ENCODE data around the gene CD8B2.
"Not testable (repeated sequence)": the region's sequence is repeated elsewhere in the genome, so short reads cannot be mapped to it uniquely, and the experiment has no call there.

The CD8B2 gene

GRCh38 chr2:106553321-106553720, 66.2 kb downstream of the CD8B2 start:
- H3K9me3 Mint-ChIP-seq: no peaks in the 10 kb centered on the region
- H3K27ac Mint-ChIP-seq: no peak overlapping the region
- H3K4me1 Mint-ChIP-seq: no peaks in the 10 kb centered on the region

GRCh38 chr2:106554411-106554810, 67.2 kb downstream of the CD8B2 start:
- Mint-ChIP-seq H3K27me3 (no peaks in the 10 kb centered on the region), H3K4me1 (no peaks in the 10 kb centered on the region), H3K4me3 (no peak overlapping the region), H3K27ac (no peak overlapping the region), H3K36me3 (ENCODE audit: low read depth) (no peaks in the 10 kb centered on the region), H3K9me3 (no peaks in the 10 kb centered on the region)
- DNase-seq: no peak
- ATAC-seq: no peak

More at GRCh38 chr2:106553321-106553720, 66.2 kb downstream of the CD8B2 start:
- ATAC-seq: no peak
- no peak overlapping the region for H3K4me3 Mint-ChIP-seq
- no peaks in the 10 kb centered on the region for H3K36me3 Mint-ChIP-seq (ENCODE audit: low read depth)
- H3K27me3 Mint-ChIP-seq: no peaks in the 10 kb centered on the region
- DNase-seq: no peak

GRCh38 chr2:106555053-106555452, 67.9 kb downstream of the CD8B2 start:
- DNase-seq (no peak), ATAC-seq (no peak)
- H3K36me3 Mint-ChIP-seq (ENCODE audit: low read depth): no peaks in the 10 kb centered on the region
- no peak overlapping the region for H3K27ac Mint-ChIP-seq
- H3K4me3 Mint-ChIP-seq: no peak overlapping the region
- no peaks in the 10 kb centered on the region for H3K4me1 Mint-ChIP-seq
- no peaks in the 10 kb centered on the region for H3K27me3 Mint-ChIP-seq
- no peaks in the 10 kb centered on the region for H3K9me3 Mint-ChIP-seq

- DNase-seq; ATAC-seq; H3K27ac Mint-ChIP-seq; H3K27me3 Mint-ChIP-seq; H3K9me3 Mint-ChIP-seq; H3K4me3 Mint-ChIP-seq; H3K36me3 Mint-ChIP-seq (ENCODE audit: low read depth): not testable (repeated sequence)
- H3K4me1 Mint-ChIP-seq: peaks cover 10% of the 10 kb centered on the region
Observed at GRCh38 chr2:106559786-106560185, 72.6 kb downstream of the CD8B2 start.

GRCh38 chr2:106560773-106561172, 73.6 kb downstream of the CD8B2 start:
- no peaks in the 10 kb centered on the region for H3K27me3 Mint-ChIP-seq
- no peak for ATAC-seq
- no peak overlapping the region for H3K27ac Mint-ChIP-seq
- H3K4me1 Mint-ChIP-seq: peaks cover 17% of the 10 kb centered on the region
- H3K9me3 Mint-ChIP-seq: no peaks in the 10 kb centered on the region
- no peak for DNase-seq
- H3K4me3 Mint-ChIP-seq: no peak overlapping the region
- H3K36me3 Mint-ChIP-seq (ENCODE audit: low read depth): no peaks in the 10 kb centered on the region

GRCh38 chr2:106561356-106561755, 74.2 kb downstream of the CD8B2 start:
- Mint-ChIP-seq H3K36me3 (ENCODE audit: low read depth) (no peaks in the 10 kb centered on the region), H3K27me3 (no peaks in the 10 kb centered on the region), H3K4me3 (no peak overlapping the region), H3K9me3 (no peaks in the 10 kb centered on the region), H3K4me1 (peaks cover 23% of the 10 kb centered on the region), H3K27ac (no peak overlapping the region)
- DNase-seq (no peak), ATAC-seq (no peak)

- Mint-ChIP-seq H3K27me3 (no peaks in the 10 kb centered on the region), H3K4me3 (no peak overlapping the region), H3K36me3 (ENCODE audit: low read depth) (no peaks in the 10 kb centered on the region), H3K9me3 (no peaks in the 10 kb centered on the region), H3K4me1 (peaks cover 27% of the 10 kb centered on the region), H3K27ac (no peak overlapping the region)
- ATAC-seq: no peak
- no peak for DNase-seq
Observed at GRCh38 chr2:106561803-106562202, 74.6 kb downstream of the CD8B2 start.

- H3K9me3 Mint-ChIP-seq: no peaks in the 10 kb centered on the region
- peaks cover 29% of the 10 kb centered on the region for H3K4me1 Mint-ChIP-seq
- H3K36me3 Mint-ChIP-seq (ENCODE audit: low read depth): no peaks in the 10 kb centered on the region
- no peak for ATAC-seq
- no peak overlapping the region for H3K27ac Mint-ChIP-seq
- no peak overlapping the region for H3K4me3 Mint-ChIP-seq
- DNase-seq: no peak
- no peaks in the 10 kb centered on the region for H3K27me3 Mint-ChIP-seq
Observed at GRCh38 chr2:106562268-106563186, 75.4 kb downstream of the CD8B2 start.

GRCh38 chr2:106563195-106563594, 76.0 kb downstream of the CD8B2 start:
- Mint-ChIP-seq H3K4me1 (peaks cover 29% of the 10 kb centered on the region), H3K4me3 (no peak overlapping the region), H3K27me3 (no peaks in the 10 kb centered on the region), H3K36me3 (ENCODE audit: low read depth) (no peaks in the 10 kb centered on the region), H3K9me3 (no peaks in the 10 kb centered on the region), H3K27ac (no peak overlapping the region)
- DNase-seq (no peak), ATAC-seq (no peak)

- H3K27me3 Mint-ChIP-seq: peaks cover under 1% of the 10 kb centered on the region
- DNase-seq: no peak
- H3K4me1 Mint-ChIP-seq: peaks cover 29% of the 10 kb centered on the region
- no peaks in the 10 kb centered on the region for H3K9me3 Mint-ChIP-seq
- H3K27ac Mint-ChIP-seq: no peak overlapping the region
- H3K4me3 Mint-ChIP-seq: no peak overlapping the region
- ATAC-seq: no peak
- no peaks in the 10 kb centered on the region for H3K36me3 Mint-ChIP-seq (ENCODE audit: low read depth)
Observed at GRCh38 chr2:106565599-106565998, 78.4 kb downstream of the CD8B2 start.

- no peak overlapping the region for H3K4me3 Mint-ChIP-seq
- ATAC-seq: peak; percentile 96
- no peaks in the 10 kb centered on the region for H3K36me3 Mint-ChIP-seq (ENCODE audit: low read depth)
- DNase-seq: peak; percentile 55
- no peaks in the 10 kb centered on the region for H3K9me3 Mint-ChIP-seq
- peak overlapping the region; percentile 55 for H3K27ac Mint-ChIP-seq
- H3K4me1 Mint-ChIP-seq: peaks cover 29% of the 10 kb centered on the region
- H3K27me3 Mint-ChIP-seq: peaks cover 2% of the 10 kb centered on the region
Observed at GRCh38 chr2:106566050-106566449, 78.9 kb downstream of the CD8B2 start.

GRCh38 chr2:106566484-106566883, 79.3 kb downstream of the CD8B2 start:
- H3K27me3 Mint-ChIP-seq; H3K4me3 Mint-ChIP-seq; ATAC-seq; H3K9me3 Mint-ChIP-seq; H3K36me3 Mint-ChIP-seq (ENCODE audit: low read depth); DNase-seq: not testable (repeated sequence)
- H3K4me1 Mint-ChIP-seq: peaks cover 29% of the 10 kb centered on the region
- H3K27ac Mint-ChIP-seq: peak overlapping the region; percentile 55

GRCh38 chr2:106570316-106570715, 83.2 kb downstream of the CD8B2 start:
- H3K9me3 Mint-ChIP-seq: no peaks in the 10 kb centered on the region
- no peak for ATAC-seq
- H3K36me3 Mint-ChIP-seq (ENCODE audit: low read depth): no peaks in the 10 kb centered on the region
- DNase-seq: no peak
- peaks cover 7% of the 10 kb centered on the region for H3K27me3 Mint-ChIP-seq
- peaks cover 16% of the 10 kb centered on the region for H3K4me1 Mint-ChIP-seq
- H3K4me3 Mint-ChIP-seq: no peak overlapping the region
- no peak overlapping the region for H3K27ac Mint-ChIP-seq

Data from activated naive CD8-positive, alpha-beta T cell treated with anti-CD3 and anti-CD28 coated beads, Interleukin-2, amount 50 U/mL, for 24 hours (primary cell).